Activated naive CD4-positive, alpha-beta T cell treated with anti-CD3 and anti-CD28 coated beads for 36 hours (primary cell): ENCODE results near the gene FOLH1. TPM values are rescaled to one million over a fixed set of nuclear protein-coding genes. Genes with fewer than 3 reads are reported as not detected.
"Not testable (repeated sequence)": the region's sequence is repeated elsewhere in the genome, so short reads cannot be mapped to it uniquely, and the experiment has no call there.

ENCODE experiments used
- CTCF ChIA-PET: fragments of 350-600 bp; sonication (Branson Sonifier 250); formaldehyde crosslinking; loops from one replicate; lab custom pipeline; 2021; ENCODE audit warnings: antibody characterized with exemption; lab: Charles Lee
- DNase-seq: peaks from one replicate; pipeline ENCODE4 v3.0.0-alpha.2; 2020
- H3K27ac Mint-ChIP-seq: one replicate; pipeline ENCODE4 v1.8.0; 2021; ENCODE audit warnings: mild to moderate bottlenecking, mixed read lengths
- H3K27me3 Mint-ChIP-seq: one replicate; pipeline ENCODE4 v1.8.0; 2021; ENCODE audit warnings: low read depth, mixed read lengths
- H3K36me3 Mint-ChIP-seq: one replicate; pipeline ENCODE4 v1.8.0; 2021; ENCODE audit warnings: low read depth, mixed read lengths
- H3K4me1 Mint-ChIP-seq: one replicate; pipeline ENCODE4 v1.8.0; 2021; ENCODE audit warnings: low read depth, mixed read lengths
- H3K4me3 Mint-ChIP-seq: one replicate; pipeline ENCODE4 v1.8.0; 2021; ENCODE audit warnings: mild to moderate bottlenecking, moderate library complexity, mixed read lengths
- H3K9me3 Mint-ChIP-seq: one replicate; pipeline ENCODE4 v1.8.0; 2021; ENCODE audit warnings: mixed read lengths
- intact Hi-C: fragments of 100-400 bp; cut with micrococcal nuclease; formaldehyde crosslinking; loops from one replicate; pipeline ENCODE4 v1.15.1; 2023
- total RNA-seq, 2 experiments: library from RNA; stranded (reverse); gene quantifications; one replicate each; pipeline ENCODE4 v1.2.3, GENCODE V29; 2021

FOLH1 gene
- total RNA-seq, 2 experiments from 2014 or later = not detected

DNA sequence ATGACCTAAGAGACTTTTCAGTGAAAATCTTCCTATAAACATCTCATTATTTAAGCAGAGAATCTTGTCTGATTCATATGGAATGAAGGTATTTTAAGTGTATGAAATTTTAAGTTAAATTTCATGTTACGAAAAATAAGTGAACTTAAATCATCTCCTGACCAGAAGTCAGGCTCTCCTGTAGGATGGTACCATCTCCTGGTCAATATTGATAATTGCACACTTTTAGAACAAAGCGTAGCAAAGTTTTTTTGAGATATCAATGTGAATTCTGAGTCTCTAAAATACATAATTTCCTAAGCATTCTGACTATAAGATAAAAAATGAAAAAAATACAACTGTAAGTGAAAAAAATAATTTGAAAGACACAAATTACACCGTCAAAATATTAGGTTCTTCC, 38.8 kb downstream of the FOLH1 start:
- H3K27me3 Mint-ChIP-seq, H3K36me3 Mint-ChIP-seq, H3K27ac Mint-ChIP-seq, H3K4me3 Mint-ChIP-seq, H3K4me1 Mint-ChIP-seq, DNase-seq, H3K9me3 Mint-ChIP-seq: not testable (repeated sequence)
- CTCF ChIA-PET = interaction anchor here (0.7 kb wide), 1 partner anchor 806 kb away, joined by 3 read pairs; no protein-coding TSS in a partner anchor
- intact Hi-C loops = loop anchor here (10.0 kb wide), 1 partner anchor 855 kb away; no protein-coding TSS in a partner anchor

DNA sequence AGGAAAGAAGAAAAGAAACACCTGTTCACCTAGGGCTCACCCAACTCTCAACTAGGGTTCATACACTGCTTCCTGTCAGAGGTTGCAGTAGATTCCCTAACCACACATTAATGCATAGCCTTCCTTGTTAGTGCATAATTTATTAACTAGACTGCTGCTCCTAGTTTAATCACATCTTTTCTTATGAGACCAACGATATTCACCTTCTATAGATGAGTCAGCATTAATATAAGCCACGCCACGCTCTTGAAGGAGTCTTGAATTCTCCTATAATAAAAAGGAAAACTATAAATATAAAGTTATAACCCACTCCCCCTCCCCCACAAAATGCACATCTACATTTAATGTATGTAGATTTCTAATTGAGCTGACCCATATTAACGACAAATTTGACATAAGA, 39.4 kb downstream of the FOLH1 start:
- CTCF ChIA-PET = interaction anchor here (0.7 kb wide), 1 partner anchor 805 kb away, joined by 3 read pairs; no protein-coding TSS in a partner anchor

DNA sequence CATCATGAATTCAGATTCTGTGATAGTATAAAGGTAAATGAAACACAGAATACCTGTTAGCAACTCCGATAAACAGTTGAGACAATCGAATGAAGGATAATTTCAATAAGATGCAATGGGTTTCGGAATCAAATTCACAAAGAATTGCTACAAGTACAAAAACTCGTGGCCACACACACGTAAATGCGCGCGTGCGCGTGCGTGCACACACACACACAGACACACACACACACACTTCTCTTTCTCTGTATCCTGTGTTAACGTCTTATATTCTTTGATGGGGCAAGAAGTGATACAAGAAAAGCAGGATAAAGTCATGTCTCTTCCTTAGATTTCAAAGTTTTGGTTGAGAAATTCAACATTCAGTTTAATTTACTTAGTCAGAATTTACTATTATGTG, 57.2 kb downstream of the FOLH1 start:
- no peak for DNase-seq
- CTCF ChIA-PET = no interaction called here
- Mint-ChIP-seq H3K4me3 (no peak overlapping the region), H3K27ac (no peak overlapping the region), H3K9me3 (no peaks in the 10 kb centered on the region), H3K36me3 (no peaks in the 10 kb centered on the region), H3K27me3 (no peaks in the 10 kb centered on the region), H3K4me1 (no peaks in the 10 kb centered on the region)
- intact Hi-C loops = no loop called here

More for the DNA sequence above, 39.4 kb downstream of the FOLH1 start:
- H3K27me3 Mint-ChIP-seq, H3K4me3 Mint-ChIP-seq, H3K27ac Mint-ChIP-seq, H3K4me1 Mint-ChIP-seq, H3K9me3 Mint-ChIP-seq, DNase-seq, H3K36me3 Mint-ChIP-seq: not testable (repeated sequence)
- intact Hi-C loops = loop anchor here (10.0 kb wide), 1 partner anchor 854 kb away; no protein-coding TSS in a partner anchor

DNA sequence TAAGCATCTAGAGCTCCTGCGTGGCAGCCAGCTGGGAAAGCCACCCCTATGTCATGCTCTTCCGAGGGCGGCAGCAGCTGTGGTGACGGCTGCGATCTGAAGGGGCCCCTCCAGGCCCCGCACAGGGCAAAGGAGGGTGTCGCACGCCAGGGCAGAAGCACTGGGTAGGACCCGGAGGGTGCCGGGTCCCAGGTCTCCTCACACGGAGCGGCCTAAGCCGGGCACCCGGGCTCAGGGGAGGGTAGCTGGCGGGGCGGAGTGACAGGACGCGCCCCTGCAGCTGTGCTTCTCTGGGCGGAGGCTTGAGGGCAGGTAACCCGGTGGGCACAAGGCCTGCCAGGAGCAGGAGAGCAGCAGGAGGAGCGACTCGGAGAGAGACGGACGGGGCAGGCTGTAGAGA, 106.0 kb downstream of the FOLH1 start:
- H3K4me3 Mint-ChIP-seq, H3K9me3 Mint-ChIP-seq, intact Hi-C loops, DNase-seq, H3K27me3 Mint-ChIP-seq, H3K4me1 Mint-ChIP-seq, H3K36me3 Mint-ChIP-seq, H3K27ac Mint-ChIP-seq, CTCF ChIA-PET: not testable (repeated sequence)

Other genes with a start within 250 kb of the FOLH1 start
- not detected for gene TRIM51G, start 224.7 kb downstream of the FOLH1 start, total RNA-seq
- gene TRIM49B, start 179.8 kb downstream of the FOLH1 start, total RNA-seq = not detected
- not detected for gene TRIM64C, start 149.5 kb downstream of the FOLH1 start, total RNA-seq